Neural crest cell (in vitro differentiated cells): ENCODE data around the gene TECPR1. TPM values are rescaled to one million over a fixed set of nuclear protein-coding genes. Genes with fewer than 3 reads are reported as not detected.
A peak's percentile ranks its signal among the peaks of the same experiment; 100 is the strongest.
"Not testable (repeated sequence)": the region's sequence is repeated elsewhere in the genome, so short reads cannot be mapped to it uniquely, and the experiment has no call there.

Experiments
- DNase-seq: peaks from one replicate; pipeline ENCODE4 v3.0.0; 2021; ENCODE audit warnings: low read depth, mixed read lengths, low spot score
- H3K27ac Mint-ChIP-seq: one replicate; pipeline ENCODE4 v1.8.0; 2021; ENCODE audit warnings: mild to moderate bottlenecking, mixed read lengths; ENCODE audit not compliant: unreplicated experiment
- H3K27me3 Mint-ChIP-seq: 2 replicates; pipeline ENCODE4 v1.8.0; 2021; ENCODE audit warnings: low read depth, mild to moderate bottlenecking, mixed read lengths
- H3K36me3 Mint-ChIP-seq: 2 replicates; pipeline ENCODE4 v1.8.0; 2021; ENCODE audit warnings: low read depth, mild to moderate bottlenecking, mixed read lengths
- H3K4me1 Mint-ChIP-seq: 2 replicates; pipeline ENCODE4 v1.8.0; 2021; ENCODE audit warnings: mixed read lengths
- H3K4me3 Mint-ChIP-seq: one replicate; pipeline ENCODE4 v1.8.0; 2021; ENCODE audit warnings: mild to moderate bottlenecking, mixed read lengths
- H3K9me3 Mint-ChIP-seq: 2 replicates; pipeline ENCODE4 v1.8.0; 2021; ENCODE audit warnings: mixed read lengths
- CTCF ChIP-seq: fragments of 200-600 bp; sonication (generic); conservative IDR thresholded peaks from 2 replicates; pipeline ENCODE4 v1.5.0; 2021; ENCODE audit warnings: antibody characterized with exemption, mild to moderate bottlenecking
- total RNA-seq: library from RNA; stranded (reverse); gene quantifications from 2 replicates; pipeline ENCODE4 v1.2.1, GENCODE V29; 2021

Gene TECPR1
- total RNA-seq, 1 donor from 2014 or later: 35.2 TPM

- Mint-ChIP-seq H3K36me3 (peaks cover 7% of the 10 kb centered on the region), H3K4me3 (no peak overlapping the region), H3K4me1 (peaks cover 9% of the 10 kb centered on the region), H3K9me3 (no peaks in the 10 kb centered on the region), H3K27me3 (no peaks in the 10 kb centered on the region), H3K27ac (no peak overlapping the region)
- DNase-seq: no peak
- no peak for TF ChIP-seq CTCF
Observed at GRCh38 chr7:98223351-98223897, 28.6 kb downstream of the TECPR1 start.

- no peak for TF ChIP-seq CTCF
- Mint-ChIP-seq H3K27me3 (no peaks in the 10 kb centered on the region), H3K36me3 (peaks cover 7% of the 10 kb centered on the region), H3K27ac (no peak overlapping the region), H3K4me1 (peaks cover 13% of the 10 kb centered on the region), H3K9me3 (no peaks in the 10 kb centered on the region), H3K4me3 (no peak overlapping the region)
- DNase-seq: no peak
Observed at GRCh38 chr7:98222533-98223195, 29.4 kb downstream of the TECPR1 start.

DNA sequence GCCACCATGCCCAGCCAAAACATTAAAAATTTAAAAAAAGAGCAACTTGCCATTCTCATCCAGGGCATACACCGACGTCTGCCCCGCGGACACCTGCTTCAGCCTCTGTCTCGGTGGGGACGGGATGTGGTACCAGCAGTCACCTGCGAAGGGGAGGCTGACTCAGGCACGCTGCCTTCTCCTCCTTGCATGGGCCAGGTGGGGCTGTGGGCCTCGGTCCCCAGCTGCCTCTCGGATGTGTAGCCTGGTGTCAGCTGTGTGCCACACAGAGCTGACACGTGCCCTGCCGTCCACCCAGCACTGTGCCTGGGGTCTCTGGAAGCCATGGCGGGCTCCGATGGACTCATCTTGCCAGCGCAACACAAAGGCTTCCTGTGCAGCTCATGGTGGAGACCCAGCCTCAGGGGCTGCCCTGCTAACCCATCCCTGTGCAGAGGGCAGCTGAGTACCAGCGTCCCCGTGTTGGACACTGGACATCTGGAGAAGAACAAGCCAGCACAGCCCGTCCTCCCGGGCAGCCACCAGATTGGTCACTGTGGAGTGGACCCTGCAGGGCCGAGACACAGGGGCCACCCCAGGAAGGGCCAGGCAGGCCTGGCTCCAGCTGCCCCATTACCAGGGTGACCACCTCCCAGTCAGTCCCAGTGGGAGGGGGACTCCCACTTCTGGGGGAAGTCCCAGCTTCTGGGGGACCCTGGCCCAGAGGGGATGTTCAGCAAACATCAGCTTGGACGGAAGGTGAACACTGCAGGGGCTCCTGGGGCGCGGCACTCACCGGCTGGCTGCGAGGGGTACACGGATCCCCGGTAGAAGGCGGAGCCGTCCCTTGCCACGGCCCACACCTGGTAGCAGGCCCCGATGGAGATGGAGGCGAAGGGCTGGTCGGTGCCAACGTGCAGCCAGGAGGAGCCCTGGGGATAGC, 30.2 kb downstream of the TECPR1 start:
- H3K36me3 Mint-ChIP-seq: peaks cover 7% of the 10 kb centered on the region
- H3K4me1 Mint-ChIP-seq: peaks cover 13% of the 10 kb centered on the region
- no peak overlapping the region for H3K4me3 Mint-ChIP-seq
- no peak for TF ChIP-seq CTCF
- no peaks in the 10 kb centered on the region for H3K9me3 Mint-ChIP-seq
- no peak overlapping the region for H3K27ac Mint-ChIP-seq
- no peak for DNase-seq
- no peaks in the 10 kb centered on the region for H3K27me3 Mint-ChIP-seq

- not testable (repeated sequence) for H3K9me3 Mint-ChIP-seq, H3K4me3 Mint-ChIP-seq, H3K36me3 Mint-ChIP-seq, H3K27ac Mint-ChIP-seq, DNase-seq, H3K27me3 Mint-ChIP-seq
- peaks cover 13% of the 10 kb centered on the region for H3K4me1 Mint-ChIP-seq
Observed at GRCh38 chr7:98219382-98219781, 32.6 kb downstream of the TECPR1 start.

DNA sequence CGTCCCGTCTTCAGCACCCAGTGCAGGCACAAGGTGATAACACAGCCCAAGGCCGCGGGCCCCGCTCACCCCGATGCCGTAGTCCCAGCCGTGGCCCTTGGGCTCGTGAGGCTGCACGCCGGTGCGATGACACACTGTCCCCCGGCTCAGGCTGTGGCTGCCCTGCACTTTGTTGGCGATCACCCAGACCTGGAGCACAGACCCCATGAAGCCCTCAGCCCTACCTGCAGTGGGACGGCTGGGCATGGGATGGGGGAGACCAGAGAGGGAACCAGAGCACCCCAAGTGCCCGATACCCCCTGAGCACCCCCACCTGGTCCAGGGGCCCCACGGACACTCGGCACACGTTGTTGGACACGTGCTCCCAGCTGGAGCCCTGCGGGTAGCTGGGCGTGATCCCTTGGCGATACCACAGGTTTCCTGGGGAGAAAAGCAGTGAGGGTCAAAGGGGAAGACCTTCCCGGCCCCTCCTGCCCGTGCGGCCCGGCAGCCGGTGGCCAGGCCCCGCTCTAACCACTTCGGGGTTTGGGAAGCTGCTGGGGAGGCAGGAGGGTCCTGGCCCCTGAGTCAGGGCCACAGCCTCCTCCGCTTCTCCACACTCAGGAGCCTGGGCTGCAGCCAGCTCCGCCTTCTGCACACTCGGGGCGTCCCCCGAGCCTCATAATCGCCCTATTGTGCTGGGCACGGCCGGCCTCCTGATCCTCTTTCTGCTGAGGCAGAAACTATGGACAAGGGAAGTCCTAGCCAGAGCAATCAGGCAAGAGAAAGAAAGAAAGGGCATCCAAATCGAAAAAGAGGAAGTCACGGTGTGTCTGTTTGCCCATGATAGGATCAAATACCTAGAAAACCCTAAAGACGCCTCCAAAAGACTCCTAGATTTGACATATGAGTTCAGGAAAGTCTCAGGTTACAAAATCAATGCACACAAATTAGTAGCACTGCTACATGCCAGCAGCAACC, 34.1 kb downstream of the TECPR1 start:
- Mint-ChIP-seq H3K9me3 (no peaks in the 10 kb centered on the region), H3K4me3 (peak overlapping the region; percentile 47), H3K4me1 (peaks cover 13% of the 10 kb centered on the region), H3K27me3 (no peaks in the 10 kb centered on the region), H3K27ac (no peak overlapping the region), H3K36me3 (peaks cover 7% of the 10 kb centered on the region)
- no peak for TF ChIP-seq CTCF
- peak; percentile 40 for DNase-seq
